ENCODE results near the gene SIL1. TPM values are rescaled to one million over a fixed set of nuclear protein-coding genes. Genes with fewer than 3 reads are reported as not detected.

Gene SIL1
- total and polyA plus RNA-seq, 9 of the 15 experiments (the other 6 are each of a cell fraction or from before 2014, with no cell fraction given): 1.3 to 30.5 (median 18.1) TPM

DNA sequence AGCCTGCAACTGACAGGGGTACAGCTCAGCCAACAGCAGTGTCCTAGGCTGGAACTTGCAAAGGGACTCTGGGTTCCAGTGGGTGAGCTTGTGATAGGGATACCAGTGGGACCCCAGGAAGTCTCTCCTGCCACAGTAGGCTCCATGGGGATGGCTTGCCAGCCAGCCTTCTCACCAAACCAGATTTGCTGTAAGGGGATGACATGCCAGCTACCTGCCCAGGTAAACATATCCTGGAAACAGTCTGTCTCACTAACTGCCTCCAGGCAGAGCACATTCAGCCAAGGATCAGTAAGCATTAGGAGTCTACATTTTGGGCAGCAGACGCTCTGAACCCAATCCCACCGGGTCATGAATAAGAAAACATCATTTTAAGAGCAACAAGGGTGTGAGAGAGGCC, 49.9 kb downstream of the SIL1 start:
- Histone ChIP-seq H3K9me3 (replicated peaks; ENCODE audit: control insufficient read depth, insufficient read depth, low read depth, low read length) (no peaks in the 10 kb centered on the region), H3K4me1 (replicated peaks in 1 of 2; ENCODE audit: control insufficient read depth in 2 of 2, insufficient read depth in 2 of 2, low read length in 2 of 2) (peaks cover 19 to 26% of the 10 kb centered on the region in 2 experiments), H3K79me2 (ENCODE audit: control insufficient read depth, insufficient read depth, low read length) (no peaks in the 10 kb centered on the region), H3K4me2 (ENCODE audit: insufficient read depth, low read length) (no peak overlapping the region), H3K9ac (ENCODE audit: insufficient read depth in 1 of 2, low read depth in 2 of 2, low read length in 2 of 2) (no peak overlapping the region), H3K27ac (ENCODE audit: extremely low read depth, low read depth, low read length) (no peak overlapping the region), H4K20me1 (replicated peaks; ENCODE audit: control insufficient read depth, insufficient read depth, low read length) (peaks cover 28% of the 10 kb centered on the region; the same call in 1 of the 2 replicates), H3K27me3 (ENCODE audit: control insufficient read depth in 2 of 2, insufficient read depth in 2 of 2, low read length in 2 of 2) (no peaks in the 10 kb centered on the region), H3K4me3 (no peak overlapping the region), H3K36me3 (ENCODE audit: control insufficient read depth, insufficient read depth, low read length) (no peaks in the 10 kb centered on the region), H2AFZ (ENCODE audit: low read depth, low read length) (no peak overlapping the region), H3K9me1 (ENCODE audit: control insufficient read depth, insufficient read depth, low read length) (peaks cover 4% of the 10 kb centered on the region)
- FAIRE-seq (no peak), DNase-seq (ENCODE audit: extremely low read depth in 1 of 4, low spot score in 3 of 4) (no peak), ATAC-seq (no peak)
- intact Hi-C loops (cut with micrococcal nuclease): no loop called here
- in situ Hi-C loops (cut with MboI): no loop called here
- POLR2A ChIA-PET: interaction anchor here (1.3 to 1.6 kb wide), 2 partner anchors 14 to 50 kb away, joined by 4 to 5 read pairs; partner anchors contain the start of gene SIL1
- WGBS (ENCODE audit: insufficient coverage, low coverage, missing lambda C conversion rate): 35% methylated on average over 2 of the region's 2 CpGs
- CTCF ChIA-PET (ENCODE audit: low intra/inter-chr PET ratio): no interaction called here
- BruUV-seq (replicated peaks): no TSS peak
- TF ChIP-seq PHF20 (IDR thresholded peaks at IDR 0.05; ENCODE audit: partially characterized antibody) (no peak), BRD4 (IDR thresholded peaks at IDR 0.05) (no peak), CBX1 (IDR thresholded peaks at IDR 0.05; ENCODE audit: low read depth) (no peak), RFX5 (IDR thresholded peaks at IDR 0.05; ENCODE audit: low read depth, low read length) (no peak), BCL6 (CRISPR knock-in tag; IDR thresholded peaks at IDR 0.05) (no peak), NFYB (IDR thresholded peaks at IDR 0.05; ENCODE audit: extremely low read depth, insufficient read length) (no peak), ZNF778 (CRISPR knock-in tag; IDR thresholded peaks at IDR 0.05) (no peak), ADNP (tag; IDR thresholded peaks at IDR 0.05) (no peak), RFX1 (IDR thresholded peaks at IDR 0.05) (no peak), CHD2 (IDR thresholded peaks at IDR 0.05; ENCODE audit: low read depth, low read length) (no peak), MEF2A (IDR thresholded peaks at IDR 0.05; ENCODE audit: control insufficient read depth, low read depth, low read length) (no peak), KLF13 (tag; IDR thresholded peaks at IDR 0.05; ENCODE audit: borderline replicate concordance, low read depth) (no peak), GABPB1 (CRISPR knock-in tag; IDR thresholded peaks at IDR 0.05) (no peak), MTA3 (IDR thresholded peaks at IDR 0.05; ENCODE audit: borderline replicate concordance) (no peak), MCM5 (IDR thresholded peaks at IDR 0.05; ENCODE audit: low read depth) (no peak)
- TF ChIP-seq, protein P1, sequence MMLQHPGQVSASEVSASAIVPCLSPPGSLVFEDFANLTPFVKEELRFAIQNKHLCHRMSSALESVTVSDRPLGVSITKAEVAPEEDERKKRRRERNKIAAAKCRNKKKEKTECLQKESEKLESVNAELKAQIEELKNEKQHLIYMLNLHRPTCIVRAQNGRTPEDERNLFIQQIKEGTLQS (IDR thresholded peaks at IDR 0.05): no peak
- TF ChIP-seq, protein P1 (CRISPR knock-in tag; conservative IDR thresholded peaks at IDR 0.05): no peak
- TF ChIP-seq, protein P2, sequence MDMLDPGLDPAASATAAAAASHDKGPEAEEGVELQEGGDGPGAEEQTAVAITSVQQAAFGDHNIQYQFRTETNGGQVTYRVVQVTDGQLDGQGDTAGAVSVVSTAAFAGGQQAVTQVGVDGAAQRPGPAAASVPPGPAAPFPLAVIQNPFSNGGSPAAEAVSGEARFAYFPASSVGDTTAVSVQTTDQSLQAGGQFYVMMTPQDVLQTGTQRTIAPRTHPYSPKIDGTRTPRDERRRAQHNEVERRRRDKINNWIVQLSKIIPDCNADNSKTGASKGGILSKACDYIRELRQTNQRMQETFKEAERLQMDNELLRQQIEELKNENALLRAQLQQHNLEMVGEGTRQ (CRISPR knock-in tag; IDR thresholded peaks at IDR 0.05): no peak
- TF ChIP-seq, protein P3, sequence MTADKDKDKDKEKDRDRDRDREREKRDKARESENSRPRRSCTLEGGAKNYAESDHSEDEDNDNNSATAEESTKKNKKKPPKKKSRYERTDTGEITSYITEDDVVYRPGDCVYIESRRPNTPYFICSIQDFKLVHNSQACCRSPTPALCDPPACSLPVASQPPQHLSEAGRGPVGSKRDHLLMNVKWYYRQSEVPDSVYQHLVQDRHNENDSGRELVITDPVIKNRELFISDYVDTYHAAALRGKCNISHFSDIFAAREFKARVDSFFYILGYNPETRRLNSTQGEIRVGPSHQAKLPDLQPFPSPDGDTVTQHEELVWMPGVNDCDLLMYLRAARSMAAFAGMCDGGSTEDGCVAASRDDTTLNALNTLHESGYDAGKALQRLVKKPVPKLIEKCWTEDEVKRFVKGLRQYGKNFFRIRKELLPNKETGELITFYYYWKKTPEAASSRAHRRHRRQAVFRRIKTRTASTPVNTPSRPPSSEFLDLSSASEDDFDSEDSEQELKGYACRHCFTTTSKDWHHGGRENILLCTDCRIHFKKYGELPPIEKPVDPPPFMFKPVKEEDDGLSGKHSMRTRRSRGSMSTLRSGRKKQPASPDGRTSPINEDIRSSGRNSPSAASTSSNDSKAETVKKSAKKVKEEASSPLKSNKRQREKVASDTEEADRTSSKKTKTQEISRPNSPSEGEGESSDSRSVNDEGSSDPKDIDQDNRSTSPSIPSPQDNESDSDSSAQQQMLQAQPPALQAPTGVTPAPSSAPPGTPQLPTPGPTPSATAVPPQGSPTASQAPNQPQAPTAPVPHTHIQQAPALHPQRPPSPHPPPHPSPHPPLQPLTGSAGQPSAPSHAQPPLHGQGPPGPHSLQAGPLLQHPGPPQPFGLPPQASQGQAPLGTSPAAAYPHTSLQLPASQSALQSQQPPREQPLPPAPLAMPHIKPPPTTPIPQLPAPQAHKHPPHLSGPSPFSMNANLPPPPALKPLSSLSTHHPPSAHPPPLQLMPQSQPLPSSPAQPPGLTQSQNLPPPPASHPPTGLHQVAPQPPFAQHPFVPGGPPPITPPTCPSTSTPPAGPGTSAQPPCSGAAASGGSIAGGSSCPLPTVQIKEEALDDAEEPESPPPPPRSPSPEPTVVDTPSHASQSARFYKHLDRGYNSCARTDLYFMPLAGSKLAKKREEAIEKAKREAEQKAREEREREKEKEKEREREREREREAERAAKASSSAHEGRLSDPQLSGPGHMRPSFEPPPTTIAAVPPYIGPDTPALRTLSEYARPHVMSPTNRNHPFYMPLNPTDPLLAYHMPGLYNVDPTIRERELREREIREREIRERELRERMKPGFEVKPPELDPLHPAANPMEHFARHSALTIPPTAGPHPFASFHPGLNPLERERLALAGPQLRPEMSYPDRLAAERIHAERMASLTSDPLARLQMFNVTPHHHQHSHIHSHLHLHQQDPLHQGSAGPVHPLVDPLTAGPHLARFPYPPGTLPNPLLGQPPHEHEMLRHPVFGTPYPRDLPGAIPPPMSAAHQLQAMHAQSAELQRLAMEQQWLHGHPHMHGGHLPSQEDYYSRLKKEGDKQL (CRISPR knock-in tag; IDR thresholded peaks at IDR 0.05; ENCODE audit: borderline replicate concordance): no peak
